ENCODE data around the gene PTS. TPM values are rescaled to one million over a fixed set of nuclear protein-coding genes. Genes with fewer than 3 reads are reported as not detected.

PTS gene
- total and polyA plus RNA-seq, 8 donors: 11.3 to 87.8 (median 55.3) TPM

- peaks cover 33 to 82% (median 76%) of the 10 kb centered on the region in 4 donors for H3K36me3 ChIP-seq
- 85 to 97% (median 96%) methylated on average over 4 of the region's 4 CpGs for WGBS, 5 donors
- intact Hi-C loops (cut with DNase I; ENCODE audit: low total_unique reads): no loop called here
- no peak for DNase-seq
- H3K9me3 ChIP-seq: no peaks in the 10 kb centered on the region
- H3K4me1 ChIP-seq: peaks cover 0 to 10% (median 2%) of the 10 kb centered on the region in 4 donors
- H3K4me3 ChIP-seq: no peak overlapping the region
- no peak overlapping the region for H3K27ac ChIP-seq
- TF ChIP-seq EP300 (IDR thresholded peaks at IDR 0.05) (no peak), POLR2AphosphoS5 (IDR thresholded peaks at IDR 0.05) (no peak), POLR2A (IDR thresholded peaks at IDR 0.05) (no peak), CTCF (IDR thresholded peaks at IDR 0.05) (no peak)
- H3K27me3 ChIP-seq: no peaks in the 10 kb centered on the region
These were observed 11.2 kb downstream of the PTS start for GRCh38 chr11:112237451-112237850.

- Histone ChIP-seq H3K4me3 (no peak overlapping the region), H3K9me3 (no peaks in the 10 kb centered on the region), H3K4me1 (peaks cover 0 to 10% (median 0%) of the 10 kb centered on the region in 4 donors), H3K27ac (no peak overlapping the region), H3K36me3 (peaks cover 33 to 86% (median 79%) of the 10 kb centered on the region in 4 donors), H3K27me3 (no peaks in the 10 kb centered on the region)
- intact Hi-C loops (cut with DNase I; ENCODE audit: low total_unique reads): no loop called here
- 55 to 76% (median 67%) methylated on average over 3 of the region's 3 CpGs for WGBS, 5 donors
- no peak for DNase-seq
- TF ChIP-seq EP300 (IDR thresholded peaks at IDR 0.05) (no peak), POLR2AphosphoS5 (IDR thresholded peaks at IDR 0.05) (no peak), CTCF (IDR thresholded peaks at IDR 0.05) (no peak), POLR2A (IDR thresholded peaks at IDR 0.05) (no peak)
These were observed 11.8 kb downstream of the PTS start for GRCh38 chr11:112238041-112238440.

GRCh38 chr11:112241486-112241885, 15.3 kb downstream of the PTS start:
- intact Hi-C loops (cut with DNase I; ENCODE audit: low total_unique reads): no loop called here
- peak in 1 of 2 donors; percentile 48 for DNase-seq
- Histone ChIP-seq H3K27ac (peak overlapping the region in 3 of 5 donors; percentile 11 to 64 (median 57)), H3K36me3 (peaks cover 20 to 56% (median 50%) of the 10 kb centered on the region in 4 donors), H3K4me1 (peaks cover 0 to 10% (median 0%) of the 10 kb centered on the region in 4 donors), H3K4me3 (no peak overlapping the region), H3K27me3 (no peaks in the 10 kb centered on the region), H3K9me3 (no peaks in the 10 kb centered on the region)
- TF ChIP-seq CTCF (IDR thresholded peaks at IDR 0.05): no peak
- no peak for TF ChIP-seq EP300 (IDR thresholded peaks at IDR 0.05)
- peak; percentile 8 to 71 (median 41) for TF ChIP-seq POLR2AphosphoS5 (IDR thresholded peaks at IDR 0.05)
- 64 to 75% (median 68%) methylated on average over 3 of the region's 3 CpGs for WGBS, 5 donors

GRCh38 chr11:112247201-112247600, 21.0 kb downstream of the PTS start:
- peaks cover 0 to 13% (median 12%) of the 10 kb centered on the region in 4 donors for H3K36me3 ChIP-seq
- peaks cover 0 to 2% (median 0%) of the 10 kb centered on the region in 4 donors for H3K4me1 ChIP-seq
- DNase-seq: no peak
- no peak overlapping the region for H3K4me3 ChIP-seq
- H3K9me3 ChIP-seq: no peaks in the 10 kb centered on the region
- no peak for TF ChIP-seq POLR2AphosphoS5 (IDR thresholded peaks at IDR 0.05)
- TF ChIP-seq EP300 (IDR thresholded peaks at IDR 0.05): no peak
- TF ChIP-seq POLR2A (IDR thresholded peaks at IDR 0.05): no peak
- no peak for TF ChIP-seq CTCF (IDR thresholded peaks at IDR 0.05)
- WGBS, 5 donors: 40 to 55% (median 44%) methylated on average over 4 of the region's 4 CpGs
- intact Hi-C loops (cut with DNase I; ENCODE audit: low total_unique reads): no loop called here
- no peaks in the 10 kb centered on the region for H3K27me3 ChIP-seq
- no peak overlapping the region for H3K27ac ChIP-seq

All from stomach (tissue), 9 donors.